ENCODE data around the gene C17orf107.
A peak's percentile ranks its signal among the peaks of the same experiment; 100 is the strongest.
"Not testable (repeated sequence)": the region's sequence is repeated elsewhere in the genome, so short reads cannot be mapped to it uniquely, and the experiment has no call there.

C17orf107 gene

DNA sequence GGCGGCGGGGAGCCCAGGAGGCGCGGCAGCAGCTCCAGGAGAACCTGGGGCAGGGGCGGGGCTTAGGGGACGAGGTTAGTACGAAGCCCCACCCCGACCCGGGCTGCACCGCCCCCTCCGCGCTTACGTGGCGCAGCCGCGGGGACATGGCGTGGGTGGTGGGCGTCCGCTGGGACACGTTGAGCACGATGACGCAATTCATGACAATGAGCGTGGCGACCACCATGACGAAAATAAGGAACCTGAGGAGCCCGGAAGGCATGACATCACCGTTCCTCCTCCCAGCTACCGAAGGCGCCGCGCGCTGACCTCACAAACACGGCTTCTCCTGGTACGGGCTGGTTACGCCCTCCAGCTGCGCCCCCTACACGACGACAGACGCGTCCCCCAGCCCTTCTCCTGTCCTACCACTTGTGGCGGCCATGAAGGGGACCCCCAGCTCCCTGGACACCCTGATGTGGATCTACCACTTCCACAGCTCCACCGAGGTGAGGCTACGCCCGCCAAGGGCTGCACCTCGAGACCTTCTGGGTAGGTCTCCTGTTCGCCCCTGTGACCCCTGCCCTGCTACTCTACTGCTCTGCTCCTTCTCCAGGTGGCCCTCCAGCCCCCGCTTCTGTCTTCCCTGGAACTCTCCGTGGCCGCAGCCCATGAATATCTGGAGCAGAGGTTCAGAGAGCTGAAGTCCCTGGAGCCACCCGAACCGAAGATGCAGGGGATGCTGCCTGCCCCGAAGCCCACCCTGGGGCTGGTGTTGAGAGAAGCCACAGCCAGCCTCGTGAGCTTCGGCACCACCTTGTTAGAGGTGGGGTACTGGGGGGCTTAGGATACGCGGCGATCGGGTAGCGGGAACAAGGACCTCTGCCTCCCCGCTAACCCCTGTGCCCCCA, at the start of gene C17orf107:
Gene C17orf107 (plus strand): TSS at position 196 of the 890 bp plus-strand sequence. CDS start 227 bp downstream, at position 423.
- peak within 1 kb of the TSS; percentile 87 for H3K27ac Mint-ChIP-seq
- peaks cover 12% of the 10 kb centered on the region for H3K36me3 Mint-ChIP-seq (ENCODE audit: low read depth)
- peaks cover 45% of the 10 kb centered on the region for H3K4me1 Mint-ChIP-seq (ENCODE audit: low read depth)
- no peaks in the 10 kb centered on the region for H3K27me3 Mint-ChIP-seq
- H3K4me3 Mint-ChIP-seq, result peak within 1 kb of the TSS; percentile 87
- no peaks in the 10 kb centered on the region for H3K9me3 Mint-ChIP-seq

GRCh38 chr17:4850246-4850645, 49.1 kb upstream of the C17orf107 start:
- Mint-ChIP-seq H3K9me3 (peaks cover 6% of the 10 kb centered on the region), H3K4me1 (ENCODE audit: low read depth) (peaks cover 9% of the 10 kb centered on the region), H3K27ac (no peak overlapping the region), H3K27me3 (peaks cover 3% of the 10 kb centered on the region), H3K4me3 (no peak overlapping the region), H3K36me3 (ENCODE audit: low read depth) (peaks cover 11% of the 10 kb centered on the region)

- Mint-ChIP-seq H3K27ac (no peak overlapping the region), H3K27me3 (peaks cover 3% of the 10 kb centered on the region), H3K9me3 (peaks cover 6% of the 10 kb centered on the region), H3K4me1 (ENCODE audit: low read depth) (peaks cover 7% of the 10 kb centered on the region), H3K36me3 (ENCODE audit: low read depth) (peaks cover 13% of the 10 kb centered on the region), H3K4me3 (no peak overlapping the region)
Observed at GRCh38 chr17:4851084-4851483, 48.3 kb upstream of the C17orf107 start.

DNA sequence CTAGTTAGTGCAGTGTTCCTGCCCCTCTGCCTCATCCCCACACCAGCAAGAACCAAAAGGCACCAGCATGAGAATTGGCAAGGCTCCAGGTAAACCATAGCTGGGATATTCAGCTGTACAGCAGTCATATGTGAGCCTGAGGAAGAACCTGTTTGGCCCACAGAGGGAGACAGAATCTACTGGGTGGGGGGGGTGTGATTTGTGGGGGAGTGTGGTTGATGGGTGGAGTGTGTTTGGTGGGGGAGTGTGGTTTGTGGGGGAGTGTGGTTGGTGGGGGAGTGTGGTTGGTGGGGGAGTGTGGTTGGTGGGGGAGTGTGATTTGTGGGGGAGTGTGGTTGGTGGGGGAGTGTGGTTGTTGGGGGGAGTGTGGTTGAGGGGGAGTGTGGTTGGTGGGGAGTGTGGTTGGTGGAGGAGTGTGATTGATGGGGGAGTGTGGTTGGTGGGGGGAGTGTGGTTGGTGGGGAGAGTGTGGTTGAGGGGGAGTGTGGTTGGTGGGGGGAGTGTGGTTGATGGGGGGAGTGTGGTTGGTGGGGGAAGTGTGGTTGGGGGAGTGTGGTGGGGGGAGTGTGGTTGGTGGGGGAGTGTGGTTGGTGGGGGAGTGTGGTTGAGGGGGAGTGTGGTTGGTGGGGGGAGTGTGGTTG, 46.6 kb upstream of the C17orf107 start:
- H3K9me3 Mint-ChIP-seq, result peaks cover 6% of the 10 kb centered on the region
- H3K4me1 Mint-ChIP-seq (ENCODE audit: low read depth), result peaks cover 7% of the 10 kb centered on the region
- H3K4me3 Mint-ChIP-seq, result peak overlapping the region; percentile 24
- H3K36me3 Mint-ChIP-seq (ENCODE audit: low read depth), result peaks cover 20% of the 10 kb centered on the region
- peak overlapping the region; percentile 63 for H3K27ac Mint-ChIP-seq
- H3K27me3 Mint-ChIP-seq, result peaks cover 3% of the 10 kb centered on the region

DNA sequence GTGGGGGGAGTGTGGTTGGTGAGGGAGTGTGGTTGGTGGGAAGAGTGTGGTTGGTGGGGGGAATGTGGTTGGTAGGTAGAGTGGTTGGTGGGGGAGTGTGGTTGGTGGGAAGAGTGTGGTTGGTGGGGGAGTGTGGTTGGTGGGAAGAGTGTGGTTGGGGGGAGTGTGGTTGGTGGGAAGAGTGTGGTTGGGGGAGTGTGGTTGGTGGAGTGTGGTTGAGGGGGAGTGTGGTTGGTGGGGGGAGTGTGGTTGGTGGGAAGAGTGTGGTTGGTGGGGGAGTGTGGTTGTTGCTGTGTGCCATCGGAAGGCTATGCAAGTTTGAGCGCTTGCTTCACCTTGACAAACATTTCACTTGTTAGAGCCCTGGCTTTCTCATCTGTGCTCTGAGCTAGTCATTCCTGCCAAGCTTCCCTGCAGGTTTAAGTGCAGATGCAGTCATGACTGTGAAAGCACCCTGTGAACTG, 46.1 kb upstream of the C17orf107 start:
- peaks cover 6% of the 10 kb centered on the region for H3K9me3 Mint-ChIP-seq

DNA sequence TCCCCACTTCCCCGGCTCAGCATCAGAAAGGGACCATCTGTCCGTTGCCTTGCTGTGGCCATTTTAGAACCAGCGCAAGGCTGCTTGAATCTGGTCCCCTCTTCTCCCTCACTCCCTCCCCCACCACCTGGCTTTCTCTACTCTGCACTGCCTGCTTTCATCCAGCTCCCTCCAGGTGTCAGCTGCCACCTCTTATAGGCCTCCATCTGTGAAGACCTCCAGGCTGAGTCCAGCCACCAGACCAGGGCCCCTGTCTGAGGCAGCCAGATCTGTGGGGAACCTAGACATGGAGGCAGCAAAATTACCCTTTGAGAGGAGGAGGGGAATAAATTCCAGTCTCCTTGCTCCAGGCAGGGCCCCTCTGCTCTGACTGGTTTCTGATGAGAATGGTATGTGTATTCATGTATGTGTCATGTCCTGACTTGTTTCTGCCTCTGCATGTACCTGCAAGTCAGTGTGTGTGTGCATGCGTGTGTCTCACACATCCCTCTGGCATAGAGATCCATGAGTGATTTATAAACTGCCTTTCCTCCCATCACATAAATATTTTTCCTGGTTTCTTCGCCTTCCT, 45.1 kb upstream of the C17orf107 start:
- Mint-ChIP-seq H3K27ac (no peak overlapping the region), H3K27me3 (peaks cover 3% of the 10 kb centered on the region), H3K9me3 (peaks cover 6% of the 10 kb centered on the region), H3K36me3 (ENCODE audit: low read depth) (peaks cover 20% of the 10 kb centered on the region), H3K4me1 (ENCODE audit: low read depth) (peaks cover 10% of the 10 kb centered on the region), H3K4me3 (no peak overlapping the region)

More for the DNA sequence above, 46.1 kb upstream of the C17orf107 start:
- H3K27ac Mint-ChIP-seq, result no peak overlapping the region
- H3K4me1 Mint-ChIP-seq (ENCODE audit: low read depth), result peaks cover 7% of the 10 kb centered on the region
- no peak overlapping the region for H3K4me3 Mint-ChIP-seq
- peaks cover 20% of the 10 kb centered on the region for H3K36me3 Mint-ChIP-seq (ENCODE audit: low read depth)
- peaks cover 3% of the 10 kb centered on the region for H3K27me3 Mint-ChIP-seq

DNA sequence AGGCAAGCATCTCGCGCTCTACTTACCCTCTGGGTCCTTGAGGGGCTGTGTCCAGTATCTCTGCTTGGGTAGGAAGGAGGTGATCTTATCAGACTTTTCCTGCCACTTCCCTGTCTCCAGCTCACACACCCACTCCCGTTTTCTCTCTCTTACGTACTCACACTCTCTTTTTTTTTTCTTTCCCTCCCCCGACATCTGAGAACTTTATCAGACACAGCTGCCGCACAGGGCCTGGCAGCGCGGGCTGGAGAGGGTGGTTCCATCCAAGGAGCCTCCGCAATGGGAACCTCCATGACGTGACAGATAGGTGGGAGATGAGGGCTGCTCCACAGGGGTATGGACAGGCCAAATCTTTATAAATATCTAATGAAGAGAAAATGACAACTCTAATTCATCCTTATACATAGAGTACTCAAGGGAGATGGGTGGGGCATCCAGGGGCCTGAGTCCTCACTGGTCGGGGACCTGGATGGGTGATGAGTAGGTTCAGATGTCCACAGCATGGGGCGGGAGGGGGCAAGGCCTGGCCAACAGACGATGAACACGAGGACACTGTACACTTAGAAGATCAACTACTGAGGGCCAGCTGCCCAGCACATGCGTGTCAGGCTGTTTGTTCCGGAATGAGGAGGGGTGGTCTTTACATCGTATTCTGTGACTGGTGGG, 42.9 kb upstream of the C17orf107 start:
- peaks cover 6% of the 10 kb centered on the region for H3K9me3 Mint-ChIP-seq
- no peaks in the 10 kb centered on the region for H3K27me3 Mint-ChIP-seq
- H3K4me1 Mint-ChIP-seq (ENCODE audit: low read depth), result peaks cover 10% of the 10 kb centered on the region
- no peak overlapping the region for H3K4me3 Mint-ChIP-seq
- peaks cover 21% of the 10 kb centered on the region for H3K36me3 Mint-ChIP-seq (ENCODE audit: low read depth)
- H3K27ac Mint-ChIP-seq, result no peak overlapping the region

GRCh38 chr17:4856937-4857314, 42.4 kb upstream of the C17orf107 start:
- no peaks in the 10 kb centered on the region for H3K27me3 Mint-ChIP-seq
- peaks cover 9% of the 10 kb centered on the region for H3K4me1 Mint-ChIP-seq (ENCODE audit: low read depth)
- H3K9me3 Mint-ChIP-seq, result peaks cover 5% of the 10 kb centered on the region
- no peak overlapping the region for H3K4me3 Mint-ChIP-seq
- peaks cover 20% of the 10 kb centered on the region for H3K36me3 Mint-ChIP-seq (ENCODE audit: low read depth)
- H3K27ac Mint-ChIP-seq, result no peak overlapping the region

- peaks cover 15% of the 10 kb centered on the region for H3K36me3 Mint-ChIP-seq (ENCODE audit: low read depth)
- H3K9me3 Mint-ChIP-seq; H3K4me1 Mint-ChIP-seq (ENCODE audit: low read depth); H3K27ac Mint-ChIP-seq; H3K4me3 Mint-ChIP-seq; H3K27me3 Mint-ChIP-seq: not testable (repeated sequence)
Observed at GRCh38 chr17:4857347-4857746, 42.0 kb upstream of the C17orf107 start.

GRCh38 chr17:4858068-4858881, 41.1 kb upstream of the C17orf107 start:
- Mint-ChIP-seq H3K27ac (no peak overlapping the region), H3K36me3 (ENCODE audit: low read depth) (peaks cover 14% of the 10 kb centered on the region), H3K27me3 (no peaks in the 10 kb centered on the region), H3K4me1 (ENCODE audit: low read depth) (peaks cover 3% of the 10 kb centered on the region), H3K4me3 (no peak overlapping the region), H3K9me3 (no peaks in the 10 kb centered on the region)

- no peak overlapping the region for H3K27ac Mint-ChIP-seq
- peaks cover 14% of the 10 kb centered on the region for H3K36me3 Mint-ChIP-seq (ENCODE audit: low read depth)
- no peak overlapping the region for H3K4me3 Mint-ChIP-seq
- H3K9me3 Mint-ChIP-seq, result no peaks in the 10 kb centered on the region
- peaks cover 3% of the 10 kb centered on the region for H3K4me1 Mint-ChIP-seq (ENCODE audit: low read depth)
- H3K27me3 Mint-ChIP-seq, result no peaks in the 10 kb centered on the region
Observed at GRCh38 chr17:4858882-4859260, 40.5 kb upstream of the C17orf107 start.

DNA sequence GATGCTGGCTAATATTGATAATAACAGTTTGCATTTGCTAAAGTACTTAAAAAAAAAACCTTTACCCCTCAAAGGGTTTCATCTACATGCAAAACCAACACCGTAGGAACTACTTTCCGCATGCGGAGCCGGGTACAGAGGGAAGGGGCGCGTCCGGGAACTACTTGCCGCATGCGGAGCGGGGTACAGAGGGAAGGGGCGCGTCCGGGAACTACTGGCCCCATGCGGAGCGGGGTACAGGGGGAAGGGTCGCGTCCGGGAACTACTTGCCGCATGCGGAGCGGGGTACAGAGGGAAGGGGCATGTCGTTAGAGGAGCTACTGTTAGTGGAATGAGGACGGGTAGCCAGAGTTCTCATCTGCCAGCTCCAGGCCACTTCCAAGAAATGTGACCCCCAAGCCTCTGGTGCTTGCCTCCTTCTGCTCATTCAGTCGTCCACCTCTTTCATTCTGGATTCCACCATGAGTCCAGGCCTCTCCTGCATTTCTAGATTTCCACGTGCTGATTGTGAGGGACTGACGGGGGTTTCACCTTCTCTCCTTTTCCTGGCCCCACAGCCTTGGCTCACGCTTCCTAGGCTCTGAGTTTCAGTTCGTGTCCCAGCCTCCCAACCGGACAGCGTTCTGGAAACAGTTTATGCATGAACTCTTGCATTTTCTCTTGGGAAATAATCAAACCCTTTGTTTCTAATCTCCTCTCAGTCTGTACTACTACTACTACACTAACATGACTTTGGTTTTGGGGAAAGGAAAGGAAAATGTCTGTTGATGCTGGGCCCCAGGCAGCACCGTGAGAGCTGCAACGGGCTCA, 39.3 kb upstream of the C17orf107 start:
- H3K36me3 Mint-ChIP-seq (ENCODE audit: low read depth), result peaks cover 14% of the 10 kb centered on the region

DNA sequence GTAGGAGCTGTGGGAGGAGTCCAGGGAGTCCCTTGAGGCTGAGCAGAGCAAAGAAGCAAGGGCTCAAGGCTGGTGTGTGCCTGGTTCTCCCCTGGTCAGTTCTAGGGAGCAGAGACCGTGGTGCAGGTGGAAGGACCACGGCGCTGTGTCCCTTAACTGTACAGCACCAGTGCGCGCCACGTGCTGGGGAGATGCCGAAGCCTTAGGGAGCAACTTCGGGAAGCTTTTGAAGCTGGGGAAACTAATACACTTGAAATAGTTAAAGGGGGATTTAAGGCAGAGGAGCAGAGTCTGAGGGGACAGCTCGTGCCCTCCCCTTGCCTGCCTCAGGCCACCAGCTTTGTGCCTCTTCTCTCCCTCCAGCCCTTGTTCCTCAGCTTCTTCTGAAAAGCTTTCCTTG, 38.7 kb upstream of the C17orf107 start:
- H3K9me3 Mint-ChIP-seq, result no peaks in the 10 kb centered on the region
- no peaks in the 10 kb centered on the region for H3K27me3 Mint-ChIP-seq
- H3K4me1 Mint-ChIP-seq (ENCODE audit: low read depth), result peaks cover 3% of the 10 kb centered on the region
- peaks cover 14% of the 10 kb centered on the region for H3K36me3 Mint-ChIP-seq (ENCODE audit: low read depth)
- H3K4me3 Mint-ChIP-seq, result no peak overlapping the region
- H3K27ac Mint-ChIP-seq, result no peak overlapping the region

More for the DNA sequence above, 39.3 kb upstream of the C17orf107 start:
- Mint-ChIP-seq H3K27me3 (no peaks in the 10 kb centered on the region), H3K4me1 (ENCODE audit: low read depth) (peaks cover 3% of the 10 kb centered on the region), H3K27ac (no peak overlapping the region), H3K4me3 (no peak overlapping the region), H3K9me3 (no peaks in the 10 kb centered on the region)
